Activated effector memory CD4-positive, alpha-beta T cell treated with Interleukin-2 at 50 U/mL for 16 hours (primary cell): ENCODE data around the gene STIM1.
"Not testable (repeated sequence)": the region's sequence is repeated elsewhere in the genome, so short reads cannot be mapped to it uniquely, and the experiment has no call there.

Experiments
- DNase-seq: peaks from one replicate; pipeline ENCODE4 v3.0.0-alpha.2; 2020

STIM1 gene

DNA sequence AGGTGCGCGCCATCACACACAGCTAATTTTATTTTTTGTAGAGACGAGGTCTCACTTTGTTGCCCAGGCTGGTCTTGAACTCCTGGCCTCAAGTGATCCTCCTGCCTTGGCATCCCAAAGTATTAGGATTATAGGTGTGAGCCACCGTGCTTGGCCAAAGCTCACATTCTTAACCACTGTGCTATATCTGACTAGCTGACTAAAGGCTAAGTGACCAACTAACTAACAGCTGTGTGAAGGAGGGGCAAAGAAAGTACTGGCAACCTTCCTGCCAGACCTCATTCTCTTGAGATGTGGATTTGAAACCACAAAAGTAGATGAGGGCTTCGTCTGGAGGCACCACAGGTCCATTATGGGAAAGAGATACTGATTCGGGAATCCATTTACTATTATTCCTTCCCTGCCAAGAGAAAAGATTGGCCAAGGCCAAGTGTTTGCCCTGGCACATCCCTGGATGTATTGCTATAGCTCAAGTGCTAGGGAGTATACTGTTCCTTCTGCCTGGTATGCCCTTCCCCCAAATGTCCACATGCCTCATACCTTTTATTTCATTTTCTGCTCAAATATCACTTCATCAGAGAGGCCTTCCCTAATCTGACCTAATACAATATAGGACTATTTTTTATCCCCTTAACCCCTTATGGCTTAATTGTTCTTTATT, 186.4 kb downstream of the STIM1 start:
- no peak for DNase-seq

DNA sequence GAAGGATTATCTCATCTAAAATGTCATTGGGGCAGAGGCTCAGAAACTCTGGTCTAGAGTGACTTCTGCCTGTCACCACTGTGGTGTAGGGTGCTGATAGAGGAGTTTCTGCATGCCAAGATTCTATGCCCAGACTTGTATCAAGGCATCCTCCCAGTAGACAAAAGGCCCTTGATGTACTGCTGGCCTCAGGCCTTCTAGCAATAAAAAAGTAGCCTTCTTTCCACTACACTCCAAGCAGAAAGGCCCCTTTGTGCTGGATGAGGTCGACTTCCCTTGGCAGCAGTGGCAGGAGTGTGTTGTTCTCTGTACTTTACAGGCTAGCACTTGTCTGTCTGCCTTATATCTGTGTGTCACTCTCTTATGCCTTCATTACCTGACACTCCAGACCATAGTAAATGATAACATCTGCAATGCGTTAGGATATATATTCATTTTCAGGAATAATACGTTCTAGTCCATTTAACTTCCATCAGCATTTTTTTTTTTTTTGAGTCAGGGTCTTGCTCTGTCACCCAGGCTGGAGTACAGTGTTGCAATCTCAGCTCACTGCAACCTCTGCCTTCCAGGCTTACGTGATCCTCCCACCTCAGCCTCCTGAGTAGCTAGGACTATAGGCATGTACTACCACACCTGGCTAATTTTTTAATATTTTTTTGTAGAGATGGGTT, 189.6 kb downstream of the STIM1 start:
- DNase-seq: no peak

DNA sequence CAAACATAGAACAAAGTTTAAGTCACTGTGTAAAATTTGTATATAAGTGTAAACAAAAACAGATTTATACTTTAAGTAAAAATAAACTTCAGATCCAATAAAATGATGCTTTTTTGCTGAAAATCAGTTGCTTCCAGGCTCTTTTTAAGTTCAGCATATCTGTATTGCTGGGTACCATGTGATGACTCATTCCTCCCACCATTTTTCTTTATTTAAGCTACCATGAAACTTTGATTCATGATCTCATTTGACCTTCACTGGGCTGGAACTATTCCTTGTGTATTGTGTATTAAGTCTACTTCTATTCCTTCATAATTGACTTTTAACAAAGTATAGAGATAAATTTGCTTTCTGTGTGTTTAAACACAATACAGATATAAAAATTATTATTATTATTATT, 192.9 kb downstream of the STIM1 start:
- no peak for DNase-seq

DNA sequence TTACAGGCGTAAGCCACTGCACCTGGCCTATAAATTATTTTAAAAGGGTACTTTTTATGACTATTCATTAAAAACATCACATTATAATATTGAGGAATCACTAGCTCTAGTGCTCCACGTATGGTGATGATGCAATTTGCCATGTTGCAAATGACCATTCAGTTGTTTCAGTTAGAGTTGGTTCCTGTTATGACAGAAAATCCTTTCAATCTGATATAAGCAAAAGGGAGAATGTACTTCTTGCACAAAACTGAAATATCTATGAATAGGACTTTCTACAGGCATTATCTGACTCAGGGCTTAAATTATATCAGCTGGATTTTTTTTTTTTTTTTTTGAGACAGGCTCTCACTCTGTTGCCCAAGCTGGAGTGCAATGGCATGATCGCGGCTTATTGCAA, 193.5 kb downstream of the STIM1 start:
- DNase-seq: no peak

DNA sequence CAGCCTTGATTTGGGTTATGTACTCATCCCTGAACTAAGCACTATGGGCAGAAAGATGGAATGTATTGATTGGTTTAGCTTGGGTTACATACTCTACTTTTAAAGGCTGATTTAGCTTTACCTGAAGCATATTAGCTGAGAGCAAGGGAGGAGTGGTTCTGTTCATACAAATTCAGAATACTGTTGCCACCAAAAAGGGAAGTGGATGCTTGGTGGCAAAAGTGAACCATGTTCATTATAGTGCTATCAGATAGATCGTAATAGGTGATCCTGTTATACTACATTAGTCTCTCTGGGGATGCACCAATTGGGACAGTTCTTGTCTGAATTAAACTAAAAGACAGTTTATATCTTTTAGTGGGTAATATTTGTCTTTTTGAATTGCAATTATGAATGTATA, 194.7 kb downstream of the STIM1 start:
- DNase-seq: no peak

DNA sequence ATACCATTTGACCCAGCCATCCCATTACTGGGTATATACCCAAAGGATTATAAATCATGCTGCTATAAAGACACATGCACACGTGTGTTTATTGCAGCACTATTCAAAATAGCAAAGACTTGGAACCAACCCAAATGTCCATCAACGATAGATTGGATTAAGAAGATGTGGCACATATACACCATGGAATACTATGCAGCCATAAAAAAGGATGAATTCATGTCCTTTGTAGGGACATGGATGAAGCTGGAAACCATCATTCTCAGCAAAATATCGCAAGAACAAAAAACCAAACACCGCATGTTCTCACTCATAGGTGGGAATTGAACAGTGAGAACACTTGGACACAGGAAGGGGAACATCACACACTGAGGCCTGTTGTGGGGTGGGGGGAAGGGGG, 197.7 kb downstream of the STIM1 start:
- DNase-seq: not testable (repeated sequence)

DNA sequence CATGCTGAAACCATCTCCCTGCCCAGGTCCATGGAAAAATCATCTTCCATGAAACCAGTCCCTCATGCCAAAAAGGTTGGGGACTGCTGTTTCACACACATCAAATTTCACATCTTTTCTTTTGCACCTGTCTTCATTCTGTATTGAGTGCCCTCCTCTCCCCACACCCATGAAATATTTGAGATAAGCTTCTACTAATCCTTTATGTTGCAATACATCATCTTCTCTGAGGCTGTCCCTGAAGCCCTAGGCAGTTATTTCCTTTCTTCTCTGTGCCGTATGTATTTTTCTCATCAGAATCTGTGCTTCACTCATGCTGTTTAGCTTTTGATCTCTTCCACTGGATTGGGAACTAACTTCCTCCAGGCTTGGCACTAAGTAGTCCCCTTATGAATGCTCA, 199.2 kb downstream of the STIM1 start:
- no peak for DNase-seq

DNA sequence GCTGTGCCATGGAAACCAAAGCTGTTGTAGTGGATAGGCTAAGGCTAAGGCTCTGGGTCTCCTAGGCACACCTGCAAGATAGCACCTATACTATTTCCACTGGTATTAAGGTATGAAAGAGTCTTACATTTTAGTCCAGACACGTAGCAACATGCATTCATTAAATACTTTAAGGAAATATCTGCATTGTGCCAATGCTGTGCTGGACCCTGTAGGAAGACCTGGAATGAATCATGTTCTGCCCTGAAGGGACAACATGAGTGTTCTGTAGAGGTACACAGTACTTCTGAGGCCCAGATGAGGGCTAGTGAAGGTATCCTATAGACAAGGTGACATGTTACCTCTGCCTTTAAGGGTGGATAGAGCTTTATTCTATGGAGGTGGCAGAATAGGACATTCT, 204.0 kb downstream of the STIM1 start:
- DNase-seq: no peak

DNA sequence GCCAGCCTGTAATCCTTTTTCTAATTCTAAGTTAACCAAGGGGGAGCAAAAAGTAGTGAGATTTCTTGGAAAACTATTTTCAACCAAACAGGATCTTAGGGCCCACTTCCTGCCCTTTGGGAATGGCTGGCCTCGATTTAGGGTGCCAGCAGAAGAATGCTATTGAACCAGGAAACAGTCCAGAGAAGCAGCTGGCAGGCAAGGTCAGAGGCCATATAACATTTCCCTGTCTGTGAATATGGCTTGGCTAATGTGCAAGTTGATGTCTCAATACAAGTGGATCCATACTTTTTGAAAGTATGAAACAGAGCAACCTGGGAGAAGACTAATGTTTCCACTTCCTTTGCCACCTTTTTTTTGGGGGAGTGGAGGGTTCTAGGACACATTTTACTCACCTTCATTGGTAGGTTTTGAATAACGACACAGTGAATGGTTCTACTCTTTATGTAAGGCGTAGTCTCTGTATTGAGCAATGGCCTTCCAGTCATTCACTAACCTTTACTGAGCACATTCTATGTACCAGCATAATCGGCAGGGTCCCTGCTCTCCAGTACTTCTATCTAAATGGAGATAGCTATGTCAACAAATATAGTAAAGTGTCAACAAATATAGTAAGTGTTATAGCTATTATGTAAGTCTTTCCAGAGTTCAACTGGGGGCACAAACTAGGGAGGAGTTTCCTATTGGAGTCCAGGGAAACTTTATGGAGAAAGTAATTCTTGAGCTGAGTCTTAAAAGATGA, 204.9 kb downstream of the STIM1 start:
- DNase-seq: no peak

DNA sequence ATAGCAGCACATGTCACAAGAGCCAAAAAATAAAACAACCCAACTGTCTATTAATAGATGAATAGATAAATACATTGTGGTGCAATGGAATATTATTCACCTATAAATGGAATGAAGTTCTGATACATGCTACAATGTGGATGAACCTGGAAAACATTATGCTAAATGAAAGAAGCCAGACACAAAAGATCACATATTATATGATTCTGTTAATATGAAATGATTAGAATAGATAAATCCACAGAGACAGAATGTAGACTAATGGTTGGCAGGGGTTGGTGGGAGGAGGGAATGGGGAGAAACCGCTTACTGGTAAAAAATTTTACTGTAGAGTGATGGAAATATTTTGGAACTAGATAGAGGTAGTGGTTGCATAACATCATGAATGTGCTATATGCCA, 206.2 kb downstream of the STIM1 start:
- DNase-seq: no peak

DNA sequence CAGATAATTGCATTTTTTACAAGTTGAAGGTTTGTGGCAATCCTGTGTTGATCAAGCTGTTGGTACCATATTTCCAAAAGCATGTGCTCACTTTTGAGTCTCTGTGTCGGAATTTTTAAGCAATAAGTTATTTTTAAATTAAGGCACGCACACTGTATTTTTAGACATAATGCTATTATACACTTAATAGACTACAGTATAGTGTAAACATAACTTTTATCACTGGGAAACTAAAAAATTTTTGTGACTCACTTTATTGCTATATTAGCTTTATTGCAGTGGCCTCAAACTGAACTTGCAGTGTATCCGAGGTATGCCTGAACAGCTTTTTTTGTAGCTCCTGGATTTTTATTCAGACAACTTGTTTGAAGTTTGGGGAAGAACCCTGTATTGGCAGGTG, 207.9 kb downstream of the STIM1 start:
- no peak for DNase-seq

DNA sequence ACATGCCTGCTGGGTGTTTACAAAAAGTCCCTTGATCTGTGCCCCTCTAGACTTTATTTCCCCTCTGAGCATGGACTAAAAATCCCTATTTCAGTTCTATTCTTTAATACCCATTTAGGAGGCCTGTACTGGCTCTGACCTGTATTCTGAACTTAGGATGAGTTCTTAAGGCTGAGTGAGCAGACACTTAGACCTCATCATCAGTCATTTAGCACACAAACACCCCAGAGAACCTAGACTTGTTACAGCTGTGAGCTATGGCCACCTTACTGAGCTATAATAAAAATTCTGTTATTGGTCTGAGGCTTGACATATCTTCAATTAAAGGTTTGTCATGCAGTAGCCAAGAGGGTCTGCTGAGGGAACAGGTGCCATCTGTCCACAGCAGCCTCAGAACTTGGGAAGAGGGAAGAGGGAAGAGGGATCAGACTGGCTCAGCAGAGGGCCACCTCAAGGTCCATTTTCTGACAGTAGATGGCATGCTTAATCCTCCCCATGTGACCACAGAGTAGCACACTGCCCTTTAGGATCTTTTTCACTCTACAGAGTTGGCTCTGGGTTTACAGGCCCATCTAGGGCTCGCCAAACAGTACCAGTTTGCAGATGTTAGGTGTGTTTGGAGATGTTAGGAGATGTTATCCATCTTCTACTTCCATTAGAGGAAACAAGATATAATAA, 209.0 kb downstream of the STIM1 start:
- DNase-seq: no peak

DNA sequence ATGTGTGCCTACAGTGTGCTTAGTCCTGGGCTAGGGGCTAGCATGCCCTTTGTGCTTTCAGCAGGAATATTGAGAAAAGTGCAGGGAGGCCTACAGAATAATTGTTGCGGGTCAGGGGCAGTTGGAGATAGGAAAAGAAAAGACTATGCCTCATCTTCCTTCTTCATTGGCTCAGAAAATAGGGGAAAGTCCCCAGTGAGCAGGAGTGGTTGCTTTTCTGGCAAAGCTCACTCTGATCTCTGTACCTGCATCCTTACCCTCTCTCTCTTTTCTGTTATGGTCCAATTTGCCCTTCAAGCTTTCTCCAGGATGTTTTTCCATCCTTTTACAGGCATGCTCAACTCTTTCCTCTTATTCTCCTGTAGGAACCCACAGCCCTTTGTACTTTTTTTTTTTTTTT, 209.6 kb downstream of the STIM1 start:
- no peak for DNase-seq

DNA sequence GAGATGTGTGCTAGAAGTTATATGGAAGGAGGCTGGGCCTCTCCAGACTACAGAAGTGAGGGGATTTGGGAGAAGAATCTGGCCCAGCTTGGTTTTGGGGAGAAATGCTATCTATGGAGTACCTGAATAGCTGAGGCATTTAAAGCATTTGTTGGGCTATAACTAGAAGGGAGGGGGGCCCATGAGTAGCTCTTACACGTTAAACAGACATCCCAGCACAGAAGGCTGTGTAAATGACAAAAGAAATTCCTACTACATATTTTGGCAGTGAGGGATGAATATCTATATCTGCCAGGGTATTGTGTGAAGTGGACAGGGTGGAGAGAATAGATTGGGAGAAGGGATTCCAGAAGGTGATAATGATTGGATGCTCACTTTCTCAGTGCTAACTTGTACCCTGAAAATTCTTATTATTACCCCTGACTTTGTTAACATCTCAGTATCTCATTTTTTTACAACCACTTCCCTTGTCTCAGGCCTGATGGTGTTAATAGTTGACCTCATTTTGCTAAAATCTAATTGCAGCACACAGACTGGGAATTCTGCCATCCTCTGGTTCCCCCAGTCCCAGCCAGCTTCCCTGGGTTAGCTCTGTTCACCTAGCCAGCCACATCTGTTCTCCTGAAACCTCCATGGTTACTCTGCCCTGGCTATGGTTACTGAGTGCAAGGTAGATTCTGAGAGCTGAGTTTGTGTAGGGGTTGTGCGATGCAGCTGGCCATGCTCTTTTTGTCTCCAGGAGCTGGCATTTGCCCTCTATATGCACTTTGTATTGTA, 210.3 kb downstream of the STIM1 start:
- DNase-seq: no peak

DNA sequence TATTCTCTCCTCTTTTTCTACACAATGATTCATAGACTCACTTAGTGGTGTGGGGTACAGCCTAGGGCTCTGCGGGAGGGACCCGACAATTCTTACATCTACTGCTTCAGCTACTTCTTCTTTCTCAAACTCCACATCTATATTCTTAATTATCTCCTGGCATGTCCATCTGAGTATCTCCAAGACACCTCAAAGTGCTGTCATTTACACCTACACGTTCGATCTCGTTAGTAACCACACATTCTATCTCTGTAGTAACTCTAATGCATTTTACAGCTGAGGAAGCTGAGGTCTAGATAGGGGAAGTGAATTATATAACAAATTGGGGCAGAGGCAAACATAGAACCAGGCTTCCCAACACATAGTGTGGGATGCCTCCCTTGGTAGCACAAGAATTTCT, 211.4 kb downstream of the STIM1 start:
- DNase-seq: no peak

DNA sequence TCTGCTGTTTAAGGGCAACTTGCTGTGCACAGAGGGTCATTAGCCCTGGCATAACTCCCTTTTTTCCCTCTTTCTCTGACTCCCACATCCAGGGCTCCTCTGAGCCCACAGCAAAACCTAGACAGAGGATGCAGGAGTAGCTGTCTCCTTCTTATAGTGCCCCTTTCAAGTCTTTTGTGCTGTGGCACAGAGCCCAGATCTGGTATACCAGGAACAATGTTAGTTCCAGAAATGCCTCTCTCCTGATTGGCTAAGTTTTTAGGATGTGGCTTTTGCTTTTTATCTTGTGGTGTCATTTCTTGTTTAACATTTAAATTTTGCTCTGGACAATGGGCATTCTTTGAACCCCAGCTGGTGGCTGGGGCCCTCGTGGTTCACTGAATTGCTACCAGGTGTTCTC, 213.5 kb downstream of the STIM1 start:
- no peak for DNase-seq

DNA sequence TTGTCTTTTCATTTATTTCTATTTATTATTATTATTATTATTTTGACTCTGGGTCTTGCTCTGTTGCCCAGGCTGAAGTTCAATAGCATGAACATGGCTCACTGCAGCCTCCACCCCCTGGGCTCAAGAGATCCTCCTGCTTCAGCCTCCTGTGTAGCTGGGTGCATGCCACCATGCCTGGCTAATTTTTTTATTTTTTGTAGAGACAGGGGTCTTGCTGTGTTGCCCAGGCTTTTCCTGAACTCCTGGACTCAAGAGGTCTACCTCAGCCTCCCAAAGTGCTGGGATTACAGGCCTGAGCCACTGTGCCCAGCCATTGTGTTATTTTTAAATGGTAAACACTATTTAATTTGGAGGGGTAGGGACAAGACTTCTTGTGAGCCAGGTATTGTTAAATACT, 215.9 kb downstream of the STIM1 start:
- DNase-seq: no peak

DNA sequence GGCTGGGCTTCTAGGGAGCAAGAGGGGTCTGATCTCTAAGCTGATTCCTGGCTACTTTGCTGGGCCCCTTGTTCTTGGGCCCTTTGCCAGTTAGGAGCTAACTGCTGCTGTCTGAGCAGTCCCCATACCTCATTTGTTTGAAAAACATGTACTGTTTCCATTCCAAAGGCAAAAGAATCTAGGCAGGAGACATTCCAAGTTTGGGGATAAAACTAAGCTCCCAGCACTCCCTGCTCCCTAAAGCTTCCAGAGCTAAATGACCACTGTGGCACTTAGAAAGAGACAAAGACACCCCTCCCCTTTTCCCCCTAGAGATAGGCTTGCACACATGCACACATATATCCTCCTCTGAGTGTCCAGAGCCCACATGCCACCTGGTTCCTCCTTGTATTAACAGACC, 216.4 kb downstream of the STIM1 start:
- DNase-seq: no peak

DNA sequence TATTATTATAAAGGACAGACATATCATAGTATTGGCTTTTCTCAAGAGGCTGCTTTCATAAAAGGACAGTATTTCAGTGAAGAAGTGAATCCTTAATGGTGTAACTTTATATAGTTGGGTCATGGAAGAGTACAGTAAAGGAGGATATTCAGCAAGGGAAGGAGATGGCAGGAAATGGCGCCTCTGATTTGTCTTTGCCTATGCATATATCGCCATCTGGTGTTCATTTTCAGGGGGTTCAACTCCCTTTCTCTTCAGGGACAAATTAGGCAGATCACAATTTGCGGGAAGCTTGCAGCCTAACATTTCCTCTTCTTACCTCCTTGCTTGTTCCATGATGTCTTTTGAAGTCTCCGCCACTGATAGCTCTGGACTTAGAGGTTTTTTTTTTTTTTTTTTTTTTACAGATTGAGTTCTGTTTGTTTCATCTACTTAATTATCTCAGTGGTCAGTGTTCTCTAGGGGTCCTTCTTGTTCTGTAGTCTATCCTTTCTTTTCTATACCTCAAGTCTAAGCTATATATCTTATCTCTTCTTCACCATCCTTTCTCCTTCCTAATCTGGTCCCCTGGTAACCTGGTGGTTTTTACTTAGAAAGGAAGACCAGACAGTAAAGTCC, 217.3 kb downstream of the STIM1 start:
- DNase-seq: no peak

DNA sequence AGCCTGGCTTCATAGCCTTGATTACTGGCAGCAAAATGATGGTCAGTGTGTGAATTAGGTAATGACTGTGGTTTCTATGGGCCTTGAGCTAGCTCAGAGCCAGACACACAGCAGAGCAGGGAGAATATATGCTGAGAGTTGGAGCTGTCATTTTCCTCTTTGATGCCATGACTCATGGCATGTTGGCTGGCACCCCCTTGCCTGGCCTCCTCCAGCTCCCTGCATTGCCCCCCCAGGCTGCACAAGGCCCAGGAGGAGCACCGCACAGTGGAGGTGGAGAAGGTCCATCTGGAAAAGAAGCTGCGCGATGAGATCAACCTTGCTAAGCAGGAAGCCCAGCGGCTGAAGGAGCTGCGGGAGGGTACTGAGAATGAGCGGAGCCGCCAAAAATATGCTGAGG, 218.8 kb downstream of the STIM1 start:
- no peak for DNase-seq

DNA sequence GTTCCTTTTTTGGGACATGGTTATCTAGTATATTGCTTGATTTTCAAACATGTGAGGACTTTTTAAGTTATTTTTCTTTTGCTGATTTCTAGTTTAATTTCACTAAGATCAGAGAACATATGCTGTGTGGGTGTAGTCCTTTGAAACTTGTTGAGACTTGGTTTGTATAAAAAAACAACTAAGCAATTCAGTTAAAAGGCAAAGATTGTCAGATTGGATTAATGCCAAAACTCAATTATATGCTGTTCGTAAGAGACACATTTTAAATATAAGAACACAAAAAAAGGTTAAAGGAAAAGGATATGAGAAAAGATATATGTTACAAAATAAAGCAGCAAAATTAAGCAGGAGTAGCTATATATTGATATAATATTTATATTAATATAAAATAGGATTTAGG, 221.3 kb downstream of the STIM1 start:
- DNase-seq: no peak

DNA sequence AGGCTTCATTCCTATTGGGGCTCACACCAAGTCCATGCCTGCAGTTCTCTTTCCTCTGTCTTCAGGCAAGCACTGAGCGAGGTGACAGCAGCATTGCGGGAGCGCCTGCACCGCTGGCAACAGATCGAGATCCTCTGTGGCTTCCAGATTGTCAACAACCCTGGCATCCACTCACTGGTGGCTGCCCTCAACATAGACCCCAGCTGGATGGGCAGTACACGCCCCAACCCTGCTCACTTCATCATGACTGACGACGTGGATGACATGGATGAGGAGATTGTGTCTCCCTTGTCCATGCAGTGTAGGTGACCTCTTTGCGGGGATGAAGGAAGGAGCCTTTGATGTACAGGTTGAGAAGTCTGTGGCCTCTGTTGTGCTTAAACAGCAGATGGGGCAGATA, 227.7 kb downstream of the STIM1 start:
- DNase-seq: no peak
